Ureter (tissue), 1 donor: Measurements from ENCODE around the gene PALMD. TPM values are rescaled to one million over a fixed set of nuclear protein-coding genes. Genes with fewer than 3 reads are reported as not detected.

ENCODE experiments used
- DNase-seq: peaks from one replicate; pipeline ENCODE4 v3.0.0-alpha.2; 2020; ENCODE audit warnings: low spot score
- total RNA-seq: library from RNA; stranded (reverse); gene quantifications from one replicate; pipeline ENCODE4 v1.2.4, GENCODE V29; 2023
- donor health status: DM: yes; HTN: yes; CAD: no.

The PALMD gene, protein sequence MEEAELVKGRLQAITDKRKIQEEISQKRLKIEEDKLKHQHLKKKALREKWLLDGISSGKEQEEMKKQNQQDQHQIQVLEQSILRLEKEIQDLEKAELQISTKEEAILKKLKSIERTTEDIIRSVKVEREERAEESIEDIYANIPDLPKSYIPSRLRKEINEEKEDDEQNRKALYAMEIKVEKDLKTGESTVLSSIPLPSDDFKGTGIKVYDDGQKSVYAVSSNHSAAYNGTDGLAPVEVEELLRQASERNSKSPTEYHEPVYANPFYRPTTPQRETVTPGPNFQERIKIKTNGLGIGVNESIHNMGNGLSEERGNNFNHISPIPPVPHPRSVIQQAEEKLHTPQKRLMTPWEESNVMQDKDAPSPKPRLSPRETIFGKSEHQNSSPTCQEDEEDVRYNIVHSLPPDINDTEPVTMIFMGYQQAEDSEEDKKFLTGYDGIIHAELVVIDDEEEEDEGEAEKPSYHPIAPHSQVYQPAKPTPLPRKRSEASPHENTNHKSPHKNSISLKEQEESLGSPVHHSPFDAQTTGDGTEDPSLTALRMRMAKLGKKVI
- total RNA-seq = 29.1 TPM

DNA sequence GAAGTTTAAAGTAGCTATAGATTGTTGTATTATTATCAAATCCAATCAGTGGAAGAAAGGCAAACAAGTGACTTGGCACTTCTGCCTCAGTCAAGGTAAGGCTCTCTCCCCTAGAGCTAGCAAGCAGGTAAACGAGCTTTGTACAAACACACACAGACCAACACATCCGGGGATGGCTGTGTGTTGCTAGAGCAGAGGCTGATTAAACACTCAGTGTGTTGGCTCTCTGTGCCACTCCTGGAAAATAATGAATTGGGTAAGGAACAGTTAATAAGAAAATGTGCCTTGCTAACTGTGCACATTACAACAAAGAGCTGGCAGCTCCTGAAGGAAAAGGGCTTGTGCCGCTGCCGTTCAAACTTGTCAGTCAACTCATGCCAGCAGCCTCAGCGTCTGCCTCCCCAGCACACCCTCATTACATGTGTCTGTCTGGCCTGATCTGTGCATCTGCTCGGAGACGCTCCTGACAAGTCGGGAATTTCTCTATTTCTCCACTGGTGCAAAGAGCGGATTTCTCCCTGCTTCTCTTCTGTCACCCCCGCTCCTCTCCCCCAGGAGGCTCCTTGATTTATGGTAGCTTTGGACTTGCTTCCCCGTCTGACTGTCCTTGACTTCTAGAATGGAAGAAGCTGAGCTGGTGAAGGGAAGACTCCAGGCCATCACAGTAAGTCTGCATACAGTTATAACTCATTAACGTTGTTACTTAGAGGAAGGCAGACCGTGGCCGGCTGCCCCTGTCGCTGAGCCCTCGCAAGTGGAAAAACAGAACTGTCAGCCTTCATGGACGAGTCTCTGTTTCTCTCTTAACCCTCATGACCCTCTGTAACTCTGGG, at the start of gene PALMD:
PALMD (plus strand) TSS at position 415 of the 833 bp plus-strand sequence; CDS start at position 620, 205 bp downstream.
- DNase-seq = no peak

DNA sequence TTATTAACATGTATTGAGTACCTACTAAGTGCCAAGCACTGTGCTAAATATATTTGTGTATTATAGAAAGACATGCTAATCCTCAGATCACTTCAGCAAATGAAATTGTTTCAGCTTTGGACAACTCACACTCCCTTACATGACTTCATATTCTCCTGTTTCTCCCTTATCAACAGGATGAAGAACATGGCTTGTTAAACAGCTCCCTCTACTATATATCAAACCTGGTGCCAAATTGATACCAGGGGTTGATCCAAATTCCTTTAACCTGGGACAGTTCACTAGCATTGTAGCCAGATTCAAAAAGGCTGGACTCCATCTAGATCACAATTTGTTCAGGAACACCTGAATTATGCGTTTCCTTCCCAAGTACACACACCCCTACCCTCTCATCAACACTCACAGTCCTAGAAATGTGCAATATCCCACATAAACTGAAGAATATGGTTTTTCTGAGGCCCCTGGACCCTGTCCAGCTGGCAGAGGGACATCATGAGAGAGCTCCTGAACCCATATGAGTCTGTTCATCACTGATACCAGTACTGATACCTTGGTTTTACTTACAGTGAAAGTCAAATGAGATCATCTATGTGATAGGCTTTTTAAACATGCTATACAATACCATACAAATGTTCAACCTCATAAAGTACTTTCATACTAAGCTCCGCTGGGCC, 47.0 kb upstream of the PALMD start:
- no peak for DNase-seq

GRCh38 chr1:99599678-99600175, 46.2 kb upstream of the PALMD start:
- no peak for DNase-seq

- DNase-seq = no peak
Observed at GRCh38 chr1:99600782-99601181, 45.1 kb upstream of the PALMD start.

GRCh38 chr1:99601208-99601607, 44.7 kb upstream of the PALMD start:
- no peak for DNase-seq

DNA sequence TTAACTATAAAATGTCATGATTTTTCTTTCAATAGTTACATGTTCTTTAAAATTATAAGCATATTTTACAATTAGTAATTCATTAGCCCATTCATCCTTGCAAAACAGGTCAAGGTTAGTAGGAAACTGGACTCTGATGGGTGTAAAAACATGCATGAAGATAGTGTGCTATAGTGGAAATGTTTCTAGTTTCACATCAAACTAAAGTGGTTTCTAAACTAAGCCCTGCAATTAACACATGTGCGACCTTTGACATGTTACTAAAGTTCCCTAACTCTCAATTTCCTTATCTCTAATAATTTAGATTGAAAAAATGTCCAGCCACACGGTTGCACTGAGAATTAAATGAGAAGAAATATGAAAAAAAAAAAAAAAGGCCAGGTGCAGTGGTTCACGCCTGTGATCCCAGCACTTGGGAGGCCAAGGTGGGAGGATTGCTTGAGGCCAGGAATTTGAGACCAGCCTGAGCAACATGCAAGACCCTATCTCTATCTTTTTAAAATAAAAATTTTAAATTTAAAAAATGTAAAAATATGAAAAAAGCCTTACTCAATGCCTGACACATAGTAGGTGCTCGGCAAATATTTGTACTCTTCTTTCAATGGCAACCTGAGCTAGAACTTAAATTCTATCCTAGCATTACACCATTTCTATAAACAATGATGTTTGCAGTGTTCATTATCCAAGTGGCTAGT, 44.1 kb upstream of the PALMD start:
- DNase-seq = no peak

DNA sequence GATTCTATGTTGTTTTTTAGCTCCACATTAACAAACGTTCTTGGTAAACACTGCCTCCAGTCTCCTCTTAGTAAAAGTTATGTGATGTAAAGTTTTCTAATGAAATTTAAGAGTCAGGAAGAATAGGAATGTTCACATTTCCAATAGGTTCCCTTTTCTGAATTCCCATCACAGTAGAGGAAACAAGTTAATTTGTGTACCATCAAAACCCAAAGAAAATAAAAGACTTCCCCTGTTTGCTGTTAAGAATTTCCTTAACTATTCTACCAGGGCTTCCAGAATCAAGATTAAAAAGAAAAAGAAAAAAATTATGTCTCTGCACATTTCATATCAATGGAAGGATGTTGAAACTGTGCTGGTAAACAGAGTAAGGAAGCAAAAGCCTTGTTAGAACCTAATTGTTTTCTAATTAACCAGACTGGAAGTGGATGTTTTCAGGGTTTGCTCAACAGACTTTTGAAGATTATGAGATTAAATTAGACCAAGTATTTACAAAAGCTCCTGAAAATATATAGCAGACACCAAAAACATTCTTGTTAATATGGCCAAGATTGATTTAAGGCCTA, 43.4 kb upstream of the PALMD start:
- no peak for DNase-seq

GRCh38 chr1:99603699-99604560, 42.0 kb upstream of the PALMD start:
- DNase-seq = no peak

- DNase-seq = no peak
Observed at GRCh38 chr1:99606306-99606705, 39.6 kb upstream of the PALMD start.

DNA sequence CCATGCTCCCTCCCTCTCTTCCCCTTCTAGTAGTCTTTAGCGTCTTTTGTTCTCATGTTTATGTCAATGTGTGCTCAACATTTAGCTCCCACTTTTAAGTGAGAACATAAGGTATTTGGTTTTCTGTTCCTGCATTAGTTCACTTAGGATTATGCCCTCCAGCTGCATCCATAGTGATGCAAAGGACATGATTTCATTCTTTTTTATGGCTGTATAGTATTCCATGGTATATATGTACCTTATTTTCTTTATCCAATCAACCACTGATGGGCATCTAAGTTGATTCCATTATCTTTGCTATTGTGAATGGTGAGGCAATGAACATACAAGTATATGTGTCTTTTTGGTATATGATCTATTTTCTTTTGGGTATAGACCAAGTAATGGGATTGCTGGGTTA, 38.3 kb upstream of the PALMD start:
- no peak for DNase-seq

- DNase-seq = no peak
Observed at GRCh38 chr1:99608058-99608457, 37.9 kb upstream of the PALMD start.

DNA sequence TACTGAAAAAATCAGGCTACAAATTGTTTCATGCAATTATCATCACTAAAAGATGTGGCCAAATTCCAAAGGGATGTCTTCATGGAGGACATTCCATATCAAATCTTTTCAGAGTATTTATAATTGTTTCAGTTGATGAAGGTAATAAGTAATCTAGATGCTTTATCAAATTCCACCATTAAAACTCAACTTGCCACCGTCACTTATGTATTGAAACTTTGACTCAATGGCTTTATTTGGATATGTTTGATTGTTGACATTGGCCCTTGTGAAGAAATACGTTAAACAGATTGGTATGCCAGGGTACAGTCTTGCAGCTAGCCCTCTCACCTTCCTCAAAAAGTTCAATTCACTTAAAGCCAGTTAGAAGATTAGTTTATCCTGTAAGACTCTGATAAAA, 32.2 kb upstream of the PALMD start:
- no peak for DNase-seq

GRCh38 chr1:99614728-99615127, 31.2 kb upstream of the PALMD start:
- DNase-seq = no peak

DNA sequence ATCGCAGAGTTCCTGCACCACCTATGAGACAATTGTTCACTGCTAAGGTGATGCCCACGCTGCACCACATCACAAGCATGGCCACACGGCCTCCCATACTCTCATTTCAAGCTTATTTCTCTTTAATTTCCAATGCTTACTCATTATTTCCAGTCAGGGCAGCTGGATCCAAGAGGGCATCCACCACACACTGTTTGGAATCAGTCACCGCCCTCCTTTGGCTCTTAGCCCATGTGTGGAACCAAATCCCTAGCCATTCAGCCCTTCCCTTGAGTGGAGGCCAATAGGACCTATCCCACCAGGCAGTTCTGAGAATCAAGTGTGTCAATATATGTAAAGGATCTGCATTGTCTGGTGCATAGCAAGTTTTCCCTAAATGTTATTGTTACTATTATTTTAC, 26.3 kb upstream of the PALMD start:
- DNase-seq = no peak

- no peak for DNase-seq
Observed at GRCh38 chr1:99621340-99621901, 24.5 kb upstream of the PALMD start.

DNA sequence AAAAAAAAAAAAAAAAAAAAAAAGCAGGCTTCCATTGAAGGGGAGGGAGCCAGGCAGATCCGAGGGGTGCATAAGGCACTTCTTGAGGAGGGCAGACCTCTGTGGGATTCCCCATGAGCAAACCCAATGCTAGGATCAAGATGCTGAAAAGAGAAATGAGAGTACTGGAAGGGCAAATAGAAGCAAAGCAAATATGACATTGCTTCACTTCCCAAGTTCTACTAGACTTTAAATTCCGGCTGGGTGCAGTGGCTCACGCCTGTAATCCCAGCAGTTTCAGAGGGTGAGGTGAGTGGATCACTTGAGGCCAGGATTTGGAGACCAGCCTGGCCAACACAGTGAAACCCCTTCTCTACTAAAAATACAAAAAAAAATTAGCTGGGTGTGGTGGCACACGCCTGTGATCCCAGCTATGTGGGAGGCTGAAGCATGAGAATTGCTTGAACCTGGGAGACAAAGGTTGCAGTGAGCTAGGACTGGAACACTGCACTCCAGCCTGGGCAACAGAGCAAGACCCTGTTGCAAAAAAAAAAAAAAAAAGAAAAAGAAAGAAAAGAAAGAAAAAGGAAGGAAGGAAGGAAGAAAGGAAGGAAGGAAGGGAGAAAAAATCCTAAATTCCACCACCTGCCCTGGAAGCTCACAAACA, 23.1 kb upstream of the PALMD start:
- no peak for DNase-seq

DNA sequence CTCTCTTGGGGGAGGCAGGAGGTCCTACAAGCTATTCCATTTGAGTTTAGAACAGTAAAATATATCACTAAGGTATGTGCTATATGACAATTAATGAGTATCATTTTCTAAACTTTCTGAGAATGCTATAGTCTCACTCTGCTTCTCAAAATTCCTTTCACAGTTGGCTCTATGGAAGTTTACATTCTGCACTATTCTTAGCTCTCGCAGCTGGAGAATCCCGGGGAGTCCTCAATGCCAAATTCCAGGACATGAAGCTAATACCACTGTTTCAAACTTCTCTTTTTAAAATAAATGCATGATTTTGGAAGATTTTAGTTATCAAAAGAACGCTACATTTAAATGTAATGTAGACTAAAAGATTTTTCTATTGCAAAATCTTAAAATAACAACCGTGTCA, 22.4 kb upstream of the PALMD start:
- no peak for DNase-seq

- no peak for DNase-seq
Observed at GRCh38 chr1:99627615-99628014, 18.3 kb upstream of the PALMD start.

DNA sequence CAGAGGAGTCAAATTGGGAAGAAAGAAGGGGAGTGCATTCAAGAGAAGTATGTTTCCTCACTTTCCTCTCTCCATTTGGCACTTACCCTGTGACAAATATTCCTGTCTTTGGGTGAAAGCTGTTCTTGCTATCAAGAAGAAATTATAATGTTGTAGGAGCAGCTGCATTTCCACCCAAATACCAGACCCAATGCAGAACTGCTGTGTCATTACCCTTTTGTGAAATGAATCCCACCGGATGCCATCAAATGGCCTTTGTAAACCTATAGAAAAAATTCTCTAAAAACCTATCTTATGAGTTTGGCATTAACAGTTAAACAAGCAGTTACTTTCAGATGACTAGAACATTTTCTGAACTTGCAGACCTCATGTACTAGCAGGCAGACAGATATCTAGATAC, 16.7 kb upstream of the PALMD start:
- DNase-seq = no peak
